K562 (cell line): ENCODE results near the gene CTDSPL. TPM values are rescaled to one million over a fixed set of nuclear protein-coding genes. Genes with fewer than 3 reads are reported as not detected.

ENCODE experiments used
- BCL6 ChIP-seq: fragments of 250-450 bp; sonication (Bioruptor Pico); IDR thresholded peaks from 2 replicates; pipeline ENCODE4 v1.4.0; 2020
- BRF1 ChIP-seq: IDR thresholded peaks from 3 replicates; pipeline ENCODE4 v1.6.1; 2011; ENCODE audit warnings: borderline replicate concordance, mild to moderate bottlenecking; ENCODE audit not compliant: insufficient read length; ENCODE audit errors: extremely low read depth
- ERF ChIP-seq: fragments of 450-650 bp; formaldehyde crosslinking; IDR thresholded peaks from 2 replicates; pipeline ENCODE4 v1.4.0; 2020; ENCODE audit warnings: mild to moderate bottlenecking, mixed read lengths
- ESRRA ChIP-seq: fragments of 450-650 bp; IDR thresholded peaks from 2 replicates; pipeline ENCODE4 v1.6.1; 2014; ENCODE audit warnings: low read depth, mild to moderate bottlenecking, moderate library complexity, borderline replicate concordance
- FOXA3 ChIP-seq, 2 experiments: fragments of 450-650 bp in 1 of 2; sonication (generic) in 1 of 2; formaldehyde crosslinking; IDR thresholded peaks in 1 of 2; conservative IDR thresholded peaks in 1 of 2; 2 replicates each; pipeline versions ENCODE4 v1.4.0 to v1.8.0; 2020 to 2022; ENCODE audit warnings: mild to moderate bottlenecking in 2 of 2, missing genetic modification reagents in 1 of 2
- L3MBTL2 ChIP-seq: fragments of 450-650 bp; IDR thresholded peaks from 2 replicates; pipeline ENCODE4 v1.6.1; 2016; ENCODE audit warnings: mild to moderate bottlenecking, moderate library complexity
- NELFE ChIP-seq: IDR thresholded peaks from 2 replicates; pipeline ENCODE4 v1.6.1; 2011; ENCODE audit warnings: mild to moderate bottlenecking; ENCODE audit not compliant: insufficient read depth, insufficient read length
- NFXL1 ChIP-seq: fragments of 450-650 bp; formaldehyde crosslinking; IDR thresholded peaks from 2 replicates; pipeline ENCODE4 v1.4.0; 2021; ENCODE audit warnings: mild to moderate bottlenecking
- PHB ChIP-seq: fragments of 250-450 bp; sonication (Bioruptor Pico); IDR thresholded peaks from 2 replicates; pipeline ENCODE4 v1.5.0; 2021
- PHF20 ChIP-seq: fragments of 450-650 bp; IDR thresholded peaks from 2 replicates; pipeline ENCODE4 v1.6.1; 2018; ENCODE audit not compliant: partially characterized antibody
- POLR2B ChIP-seq: fragments of 450-650 bp; IDR thresholded peaks from 2 replicates; pipeline ENCODE4 v1.6.1; 2018; ENCODE audit warnings: low read depth; ENCODE audit not compliant: partially characterized antibody
- PURB ChIP-seq: sonication (generic); formaldehyde crosslinking; IDR thresholded peaks from 2 replicates; pipeline ENCODE4 v1.9.0; 2021; ENCODE audit warnings: low read depth, mild to moderate bottlenecking, missing genetic modification reagents
- RAD21 ChIP-seq, 2 experiments: fragments of 250-450 bp in 1 of 2; fragments of 450-650 bp in 1 of 2; sonication (Bioruptor Pico) in 1 of 2; formaldehyde crosslinking in 1 of 2; IDR thresholded peaks in 1 of 2; conservative IDR thresholded peaks in 1 of 2; 2 replicates each; pipeline versions ENCODE4 v1.4.0 to v1.8.0; 2020 to 2022; ENCODE audit warnings: mild to moderate bottlenecking in 2 of 2, moderate library complexity in 1 of 2
- RHOXF2B ChIP-seq: fragments of 250-450 bp; sonication (Bioruptor Pico); conservative IDR thresholded peaks from 2 replicates; pipeline ENCODE4 v1.5.1; 2021
- RNF2 ChIP-seq: sonication (generic); IDR thresholded peaks from 2 replicates; pipeline ENCODE4 v1.6.1; 2016
- SLC30A9 ChIP-seq: fragments of 250-450 bp; sonication (Bioruptor Pico); IDR thresholded peaks from 2 replicates; pipeline ENCODE4 v1.8.0; 2022; ENCODE audit warnings: mild to moderate bottlenecking, moderate library complexity
- TCF7L2 ChIP-seq: fragments of 150-350 bp; IDR thresholded peaks from 2 replicates; pipeline ENCODE4 v1.6.1; 2016; ENCODE audit warnings: low read depth, mild to moderate bottlenecking, low read length, moderate library complexity
- ZC3H4 ChIP-seq: sonication (generic); formaldehyde crosslinking; IDR thresholded peaks from 2 replicates; pipeline ENCODE4 v1.9.0; 2021; ENCODE audit warnings: missing genetic modification reagents, borderline replicate concordance
- ZNF134 ChIP-seq: fragments of 250-450 bp; sonication (Bioruptor Pico); conservative IDR thresholded peaks from 2 replicates; pipeline ENCODE4 v1.4.0; 2020
- ZNF165 ChIP-seq: fragments of 250-450 bp; sonication (Bioruptor Pico); IDR thresholded peaks from 2 replicates; pipeline ENCODE4 v1.4.0; 2020; ENCODE audit warnings: borderline replicate concordance
- ZNF274 ChIP-seq: IDR thresholded peaks from 2 replicates; pipeline ENCODE4 v1.6.1; 2011; ENCODE audit warnings: low read depth, mild to moderate bottlenecking, low read length, moderate library complexity, borderline replicate concordance
- ZNF347 ChIP-seq: fragments of 450-650 bp; formaldehyde crosslinking; IDR thresholded peaks from 2 replicates; pipeline ENCODE4 v1.4.0; 2020; ENCODE audit warnings: low read depth, mild to moderate bottlenecking, moderate library complexity
- ZNF780A ChIP-seq: fragments of 250-450 bp; sonication (Bioruptor Pico); IDR thresholded peaks from 2 replicates; pipeline ENCODE4 v1.5.0; 2021; ENCODE audit warnings: mild to moderate bottlenecking
- polyA plus RNA-seq, 8 experiments: library from polyadenylated mRNA; depleted of rRNA in 4 of 8; stranded (reverse) in 5 of 8; unstranded in 3 of 8; fragments of >200 nt; fragmentation: Nextera tagmentation in 2 of 8; fragmentation: Illumina TruSeq in 1 of 8; extraction: Ambion mirVana in 2 of 8; extraction: Trizol in 1 of 8; gene quantifications; 2 replicates each; pipeline versions ENCODE4 v1.2.1 to v1.2.3, GENCODE V29; 2011 to 2014; ENCODE audit warnings: inconsistent platforms in 1 of 8, missing spikeins in 1 of 8
- total RNA-seq, 7 experiments: library from RNA; depleted of rRNA in 6 of 7; stranded (reverse); fragments of >200 nt in 6 of 7; fragmentation: Illumina TruSeq in 2 of 7; extraction: Trizol in 2 of 7; gene quantifications; 2 replicates each; pipeline versions ENCODE4 v1.2.1 to v1.2.3, GENCODE V29; 2011 to 2021; ENCODE audit warnings: low replicate concordance in 1 of 7
- TF ChIP-seq, protein P1 (sequence below): IDR thresholded peaks from 2 replicates; pipeline ENCODE4 v1.6.1; 2014; ENCODE audit warnings: antibody characterized with exemption
- TF ChIP-seq, protein P2 (sequence below): fragments of 450-650 bp; conservative IDR thresholded peaks from 2 replicates; pipeline ENCODE4 v1.6.1; 2016; ENCODE audit warnings: missing genetic modification characterization, low read depth, mild to moderate bottlenecking, missing compliant biosample characterization, moderate library complexity
- TF ChIP-seq, protein P3 (sequence below): sonication (generic); formaldehyde crosslinking; IDR thresholded peaks from 2 replicates; pipeline ENCODE4 v1.8.0; 2022; ENCODE audit warnings: mild to moderate bottlenecking, missing genetic modification reagents

The CTDSPL gene
- total and polyA plus RNA-seq, 9 of the 15 experiments (the other 6 are each of a cell fraction or from before 2014, with no cell fraction given) = 5.1 to 19.3 (median 11.3) TPM

DNA sequence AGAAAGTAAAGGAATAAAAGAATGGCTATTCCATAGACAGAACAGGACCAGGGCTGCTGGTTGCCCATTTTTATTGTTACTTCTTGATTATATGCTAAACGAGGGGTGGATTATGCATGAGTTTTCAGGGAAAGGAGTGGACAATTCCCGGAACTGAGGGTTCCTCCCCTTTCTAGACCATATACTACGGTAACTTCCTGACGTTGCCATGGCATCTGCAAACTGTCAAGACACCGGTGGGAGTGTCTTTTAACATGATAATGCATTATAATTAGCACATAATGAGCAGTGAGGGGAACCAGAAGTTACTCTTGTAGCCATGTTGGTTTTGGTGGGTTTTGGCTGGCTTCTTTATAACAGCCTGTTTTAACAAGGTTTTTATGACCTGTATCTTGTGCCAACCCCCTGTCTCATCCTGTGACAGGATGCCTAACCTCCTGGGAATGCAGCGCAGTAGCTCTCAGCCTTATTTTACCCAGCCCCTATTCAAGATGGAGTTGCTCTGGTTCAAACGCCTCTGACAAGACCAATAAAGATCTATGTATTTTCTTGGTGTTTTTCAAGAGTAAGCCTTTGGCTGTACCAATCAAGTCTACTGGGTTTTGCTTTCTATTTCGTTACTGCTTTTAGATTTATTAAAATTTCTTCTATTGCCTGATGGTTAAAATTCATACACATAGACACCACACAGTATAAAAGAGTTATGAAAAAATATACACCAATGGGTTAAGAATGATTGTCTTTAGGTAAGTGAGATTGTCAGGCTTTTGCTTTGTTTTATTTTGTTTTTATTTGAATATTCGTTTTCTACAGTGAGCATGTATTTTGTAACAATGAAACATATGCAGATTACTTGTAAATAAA is 37.4 kb upstream of the CTDSPL start (continued):
- TF ChIP-seq FOXA3 (CRISPR knock-in tag; conservative IDR thresholded peaks at IDR 0.05 in 1 of 2, IDR thresholded peaks at IDR 0.05 in 1 of 2) = no peak; a peak in 1 of 4 replicates
- no peak for TF ChIP-seq NELFE
- peak; percentile 89; the same call in 1 of the 2 replicates for TF ChIP-seq ZNF165 (CRISPR knock-in tag)
- peak; percentile 98 for TF ChIP-seq ERF (CRISPR knock-in tag)
- no peak for TF ChIP-seq PURB (CRISPR knock-in tag)
- TF ChIP-seq, protein P1, sequence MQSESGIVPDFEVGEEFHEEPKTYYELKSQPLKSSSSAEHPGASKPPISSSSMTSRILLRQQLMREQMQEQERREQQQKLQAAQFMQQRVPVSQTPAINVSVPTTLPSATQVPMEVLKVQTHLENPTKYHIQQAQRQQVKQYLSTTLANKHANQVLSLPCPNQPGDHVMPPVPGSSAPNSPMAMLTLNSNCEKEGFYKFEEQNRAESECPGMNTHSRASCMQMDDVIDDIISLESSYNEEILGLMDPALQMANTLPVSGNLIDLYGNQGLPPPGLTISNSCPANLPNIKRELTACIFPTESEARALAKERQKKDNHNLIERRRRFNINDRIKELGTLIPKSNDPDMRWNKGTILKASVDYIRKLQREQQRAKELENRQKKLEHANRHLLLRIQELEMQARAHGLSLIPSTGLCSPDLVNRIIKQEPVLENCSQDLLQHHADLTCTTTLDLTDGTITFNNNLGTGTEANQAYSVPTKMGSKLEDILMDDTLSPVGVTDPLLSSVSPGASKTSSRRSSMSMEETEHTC = no peak
- no peak for TF ChIP-seq TCF7L2
- no peak for TF ChIP-seq L3MBTL2
- TF ChIP-seq PHF20 = no peak
- TF ChIP-seq SLC30A9 = no peak
- TF ChIP-seq ESRRA = no peak
- no peak for TF ChIP-seq PHB (CRISPR knock-in tag)
- no peak for TF ChIP-seq RHOXF2B (CRISPR knock-in tag)
- peak; percentile 84 for TF ChIP-seq ZNF134 (CRISPR knock-in tag)
- TF ChIP-seq BCL6 (CRISPR knock-in tag) = peak; percentile 94
- no peak for TF ChIP-seq POLR2B
- TF ChIP-seq, protein P2, sequence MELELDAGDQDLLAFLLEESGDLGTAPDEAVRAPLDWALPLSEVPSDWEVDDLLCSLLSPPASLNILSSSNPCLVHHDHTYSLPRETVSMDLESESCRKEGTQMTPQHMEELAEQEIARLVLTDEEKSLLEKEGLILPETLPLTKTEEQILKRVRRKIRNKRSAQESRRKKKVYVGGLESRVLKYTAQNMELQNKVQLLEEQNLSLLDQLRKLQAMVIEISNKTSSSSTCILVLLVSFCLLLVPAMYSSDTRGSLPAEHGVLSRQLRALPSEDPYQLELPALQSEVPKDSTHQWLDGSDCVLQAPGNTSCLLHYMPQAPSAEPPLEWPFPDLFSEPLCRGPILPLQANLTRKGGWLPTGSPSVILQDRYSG (tag) = peak; percentile 99
- no peak for TF ChIP-seq BRF1
- TF ChIP-seq ZNF274 = no peak
- no peak for TF ChIP-seq ZC3H4 (CRISPR knock-in tag)
- TF ChIP-seq RNF2 = no peak
- TF ChIP-seq RAD21 (CRISPR knock-in tag; conservative IDR thresholded peaks at IDR 0.05 in 1 of 2, IDR thresholded peaks at IDR 0.05 in 1 of 2) = peak in 1 of 2 experiments; percentile 32; a peak in 1 of 4 replicates
- TF ChIP-seq ZNF347 (CRISPR knock-in tag) = peak; percentile 79
- TF ChIP-seq, protein P3, sequence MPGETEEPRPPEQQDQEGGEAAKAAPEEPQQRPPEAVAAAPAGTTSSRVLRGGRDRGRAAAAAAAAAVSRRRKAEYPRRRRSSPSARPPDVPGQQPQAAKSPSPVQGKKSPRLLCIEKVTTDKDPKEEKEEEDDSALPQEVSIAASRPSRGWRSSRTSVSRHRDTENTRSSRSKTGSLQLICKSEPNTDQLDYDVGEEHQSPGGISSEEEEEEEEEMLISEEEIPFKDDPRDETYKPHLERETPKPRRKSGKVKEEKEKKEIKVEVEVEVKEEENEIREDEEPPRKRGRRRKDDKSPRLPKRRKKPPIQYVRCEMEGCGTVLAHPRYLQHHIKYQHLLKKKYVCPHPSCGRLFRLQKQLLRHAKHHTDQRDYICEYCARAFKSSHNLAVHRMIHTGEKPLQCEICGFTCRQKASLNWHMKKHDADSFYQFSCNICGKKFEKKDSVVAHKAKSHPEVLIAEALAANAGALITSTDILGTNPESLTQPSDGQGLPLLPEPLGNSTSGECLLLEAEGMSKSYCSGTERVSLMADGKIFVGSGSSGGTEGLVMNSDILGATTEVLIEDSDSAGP (CRISPR knock-in tag) = no peak
- peak; percentile 92 for TF ChIP-seq NFXL1
- TF ChIP-seq ZNF780A (CRISPR knock-in tag) = no peak
